GM18507 (cell line): ENCODE measurements around the gene CYP46A1.

Source experiments
- DNase-seq: peaks from one replicate; pipeline ENCODE4 v3.0.0; 2011; ENCODE audit warnings: low read depth; ENCODE audit not compliant: insufficient read length; ENCODE audit errors: extremely low spot score
- FAIRE-seq: peaks from 2 replicates; lab custom pipeline; 2011; peaks lifted over from hg19 to GRCh38; lab: Jason Lieb, UNC

CYP46A1 gene

DNA sequence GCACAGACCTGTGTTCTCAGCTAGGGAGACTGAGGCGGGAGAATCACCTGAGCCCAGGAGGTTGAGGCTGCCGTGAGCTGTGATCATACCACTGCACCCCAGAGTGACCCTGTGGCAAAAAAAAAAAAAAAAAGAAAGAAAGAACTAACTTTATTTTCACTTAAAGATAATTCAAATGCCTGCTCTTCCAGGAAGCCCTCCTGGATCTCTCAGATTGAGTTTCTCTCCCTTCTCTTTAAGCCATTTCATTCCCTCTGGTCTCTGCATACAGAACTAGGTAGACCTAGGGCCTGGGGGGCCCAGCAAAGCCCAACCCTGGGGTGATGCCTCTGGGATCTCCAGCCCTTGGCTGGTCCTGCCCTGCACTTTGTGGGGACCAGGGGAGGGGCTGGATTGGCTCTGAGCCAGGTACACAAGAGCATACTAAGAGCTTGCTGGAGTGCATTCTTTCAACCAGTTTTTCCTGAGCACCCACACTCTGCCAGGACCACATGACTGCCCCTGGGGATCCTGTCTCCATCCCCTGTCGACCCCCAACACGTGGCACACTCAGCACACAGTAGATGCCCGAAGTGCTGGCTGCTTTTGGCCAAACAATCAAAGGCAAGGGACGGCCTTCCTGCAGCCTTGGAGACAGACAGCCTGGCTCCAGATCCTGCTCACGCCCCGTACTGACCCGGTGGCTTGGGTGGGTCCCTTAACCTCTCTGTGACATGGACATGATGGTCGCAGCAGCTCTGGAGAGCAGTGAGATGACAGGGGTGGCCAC is 52.7 kb downstream of the CYP46A1 start:
- DNase-seq (no peak), FAIRE-seq (no peak)

DNA sequence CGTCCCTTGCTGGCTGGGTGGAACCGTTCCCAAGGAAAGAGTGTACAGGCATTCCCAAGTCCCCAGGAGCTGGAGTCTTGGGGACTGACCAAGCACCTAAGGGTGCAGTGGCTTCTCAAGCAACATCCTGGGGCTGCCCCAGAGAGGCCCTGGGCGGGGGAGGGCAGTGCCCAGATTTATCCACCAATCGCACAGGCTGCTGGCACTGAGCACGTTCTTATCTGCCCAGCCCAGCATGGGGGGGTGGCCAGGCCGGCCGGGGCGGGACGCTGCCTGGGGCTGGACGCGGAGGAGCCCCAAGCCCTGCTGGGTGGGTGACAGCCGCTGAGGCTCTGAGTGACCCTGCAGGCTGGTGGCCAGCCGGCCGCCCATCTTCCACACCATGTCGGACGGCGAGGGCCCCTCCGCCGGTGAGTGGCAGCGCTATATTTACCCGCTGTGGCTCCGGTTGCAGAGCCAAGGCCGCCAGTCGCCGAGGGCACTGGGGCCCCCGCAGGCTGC is 53.4 kb downstream of the CYP46A1 start:
- FAIRE-seq (no peak), DNase-seq (no peak)

DNA sequence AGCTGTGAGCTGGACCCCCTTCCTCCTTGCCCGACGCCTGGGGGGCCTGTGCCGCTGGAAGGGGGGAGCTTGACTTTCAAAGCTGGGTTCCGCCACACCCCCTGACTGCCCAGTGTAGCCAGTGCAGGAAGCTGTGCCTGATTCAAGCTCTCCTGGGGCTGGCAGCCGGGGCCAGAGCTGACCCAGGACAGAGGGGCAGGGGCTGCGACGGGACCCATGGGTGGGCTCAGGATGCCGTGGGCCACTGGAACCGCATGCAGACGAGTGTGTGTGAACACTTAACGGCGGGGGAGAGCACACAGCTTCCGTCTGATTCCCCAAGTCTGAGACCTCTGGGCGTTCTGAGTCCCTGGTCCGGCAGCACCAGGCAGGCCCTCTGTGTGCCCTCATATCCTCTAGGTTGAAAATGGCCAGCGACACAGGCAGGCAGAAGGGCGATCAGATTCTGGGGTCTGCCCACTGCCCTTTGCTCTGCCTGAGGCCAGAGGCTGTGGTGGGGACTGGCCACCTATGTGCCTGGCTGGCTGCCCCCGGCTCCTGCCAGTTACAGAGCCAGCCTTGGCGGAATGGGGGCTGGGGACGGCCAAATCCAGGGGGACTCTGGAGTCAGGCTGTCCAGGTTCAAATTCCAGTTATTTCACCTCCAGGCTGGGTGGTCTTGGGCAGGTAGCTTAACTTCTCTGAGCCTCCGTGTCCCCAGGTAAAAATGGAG is 54.0 kb downstream of the CYP46A1 start:
- FAIRE-seq: no peak

DNA sequence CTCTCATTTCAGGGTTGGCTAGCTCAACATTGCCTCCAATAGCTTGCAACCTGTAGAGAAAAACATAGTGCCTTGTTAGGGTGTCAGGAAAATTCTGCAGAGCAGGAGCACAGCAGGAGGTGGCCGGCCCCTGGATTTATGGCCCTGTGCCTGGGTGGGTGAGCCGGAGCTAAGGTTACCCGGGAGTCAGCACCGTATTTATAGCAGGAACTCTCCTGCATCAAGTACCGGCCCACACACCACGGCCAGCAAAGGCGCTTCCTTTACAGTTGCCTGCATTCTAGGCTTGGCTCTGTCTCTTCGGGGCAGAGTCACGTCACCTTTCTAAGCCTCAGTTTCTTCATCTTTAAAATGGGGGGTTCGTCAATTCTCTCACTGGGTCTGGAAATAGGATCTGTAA is 56.3 kb downstream of the CYP46A1 start:
- FAIRE-seq (no peak), DNase-seq (no peak)

More for the DNA sequence above, 54.0 kb downstream of the CYP46A1 start:
- no peak for DNase-seq

DNA sequence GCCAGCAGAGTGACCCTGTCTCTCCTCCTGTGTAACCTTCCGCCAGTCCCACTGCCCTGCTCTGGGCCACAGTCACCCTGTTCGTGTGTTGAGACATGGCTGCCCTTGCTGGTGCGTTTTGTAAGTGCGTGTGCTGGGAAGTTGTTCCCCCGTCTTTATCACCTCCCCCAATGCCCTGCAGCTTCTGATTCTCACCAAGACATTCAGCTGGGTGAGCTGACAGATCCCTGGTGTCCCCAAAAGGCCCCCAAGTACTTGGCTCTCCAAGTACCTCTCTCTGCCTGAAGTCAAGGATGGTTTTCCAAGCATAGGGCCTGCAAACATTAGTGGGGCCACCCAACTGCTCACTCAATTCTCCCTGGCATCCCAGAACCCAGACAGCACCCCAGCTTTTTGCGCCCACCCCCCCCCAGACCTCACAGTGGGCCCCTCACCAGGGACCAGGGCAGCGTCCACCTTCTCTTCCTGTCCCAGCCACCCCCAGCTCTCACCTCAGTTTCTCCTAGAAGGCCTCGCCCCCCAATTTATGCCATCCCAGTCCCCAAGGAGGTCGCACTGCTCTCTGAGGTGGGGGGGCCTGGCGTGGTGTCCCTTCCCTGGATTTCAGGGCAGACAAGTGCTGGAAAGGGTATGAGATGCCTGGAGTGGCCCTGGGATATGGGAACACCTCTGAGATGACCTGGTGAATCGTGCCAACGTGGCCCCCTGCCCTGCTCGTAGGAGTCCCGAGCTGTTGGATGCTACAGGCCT is 57.3 kb downstream of the CYP46A1 start:
- FAIRE-seq (no peak), DNase-seq (no peak)

DNA sequence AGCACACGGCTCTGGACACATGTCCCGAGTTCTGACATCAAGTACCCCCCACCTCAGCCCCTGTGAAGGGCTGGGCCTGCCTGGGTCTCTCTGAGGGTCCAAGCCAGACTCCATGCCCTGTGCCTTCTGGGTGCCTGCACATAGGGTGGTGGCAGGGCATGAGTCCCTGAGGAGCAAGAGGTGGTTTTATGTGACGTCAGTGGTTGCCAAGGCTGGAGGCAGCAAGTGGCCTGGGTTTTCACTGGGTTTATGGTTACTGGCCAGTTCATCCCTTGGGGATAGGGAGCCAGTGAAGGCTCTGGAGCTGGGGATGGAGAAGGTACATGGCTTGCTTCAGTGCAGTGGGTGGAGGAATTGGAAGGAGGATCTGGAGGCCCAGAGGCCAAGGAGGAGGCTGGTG is 58.0 kb downstream of the CYP46A1 start:
- no peak for DNase-seq
- FAIRE-seq: no peak

DNA sequence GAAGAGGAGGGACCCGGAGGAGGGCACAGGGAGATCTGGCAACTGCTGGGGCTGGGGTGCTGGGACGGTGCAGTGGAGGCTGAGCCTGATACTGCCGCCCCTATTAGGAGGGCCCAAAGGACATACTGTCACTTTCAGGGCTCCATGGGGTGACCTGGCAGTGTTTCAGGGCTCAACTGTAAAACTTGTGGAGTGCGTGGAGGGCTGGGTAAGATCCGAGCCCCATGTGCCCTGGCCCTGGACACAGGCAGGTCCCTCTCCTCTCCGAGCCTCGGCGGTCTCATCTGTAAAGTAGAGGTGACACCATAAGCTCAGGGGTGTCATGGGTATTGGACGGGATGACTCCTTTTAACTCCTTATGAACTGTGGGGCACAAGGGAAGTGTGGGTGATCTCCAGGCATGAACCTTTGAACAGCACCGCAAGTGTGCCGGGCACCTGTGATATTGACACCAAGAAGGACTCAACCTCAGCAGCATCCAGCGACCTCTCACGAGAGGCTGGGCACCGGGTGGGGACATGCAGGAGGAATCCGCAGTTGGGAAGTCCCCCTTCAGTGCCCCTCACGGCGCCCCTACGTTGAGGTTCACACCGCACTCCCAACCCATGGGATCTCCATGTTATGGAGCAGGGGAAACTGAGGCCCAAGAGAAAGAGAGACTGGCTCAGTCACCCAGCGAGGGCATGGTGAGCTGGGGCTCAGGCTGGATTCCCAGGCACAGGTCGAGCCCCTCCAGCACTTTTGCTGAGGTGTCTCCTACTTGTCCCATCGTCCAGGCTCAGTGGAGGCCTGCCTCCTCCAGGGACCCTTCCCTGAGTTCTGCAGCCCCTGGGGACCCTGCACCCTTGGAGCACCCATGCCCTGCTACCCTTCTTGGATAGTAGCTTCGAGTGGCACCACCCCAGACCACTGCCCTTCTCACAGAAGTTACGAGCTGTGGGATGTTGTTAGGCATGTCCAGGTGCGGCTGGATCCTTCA is 58.7 kb downstream of the CYP46A1 start:
- DNase-seq (no peak), FAIRE-seq (no peak)

DNA sequence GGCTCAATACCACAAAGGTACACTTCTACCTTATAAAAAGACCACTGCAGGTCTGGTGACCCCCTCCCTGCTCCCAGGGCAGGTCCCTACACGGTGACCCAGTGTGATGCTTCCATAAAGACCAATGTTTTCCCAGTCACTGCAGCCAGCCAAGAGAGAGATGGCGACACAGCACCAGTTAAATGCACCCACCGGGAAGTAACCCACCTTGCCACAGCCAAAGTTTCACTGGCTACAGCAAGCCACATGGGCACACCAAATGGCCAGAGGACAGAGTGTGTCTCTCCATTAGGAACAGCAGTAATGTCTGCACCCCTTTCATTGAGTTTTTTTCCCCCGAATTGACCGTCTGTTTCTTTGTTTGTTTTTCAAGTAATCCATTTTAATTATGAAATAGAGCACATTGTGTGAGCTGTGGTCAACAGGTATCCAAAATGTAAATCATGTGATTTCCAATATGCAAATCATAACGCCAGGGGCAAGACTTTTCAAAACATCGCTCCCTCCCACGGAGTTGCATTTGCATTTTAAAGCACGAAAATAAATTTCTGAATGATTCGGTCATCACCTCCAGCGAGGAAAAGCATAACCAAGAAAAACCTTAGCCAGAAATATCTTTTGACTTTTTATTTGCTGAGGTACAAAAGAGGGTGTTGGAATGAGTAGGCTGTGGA is 60.2 kb downstream of the CYP46A1 start:
- DNase-seq (no peak), FAIRE-seq (no peak)

DNA sequence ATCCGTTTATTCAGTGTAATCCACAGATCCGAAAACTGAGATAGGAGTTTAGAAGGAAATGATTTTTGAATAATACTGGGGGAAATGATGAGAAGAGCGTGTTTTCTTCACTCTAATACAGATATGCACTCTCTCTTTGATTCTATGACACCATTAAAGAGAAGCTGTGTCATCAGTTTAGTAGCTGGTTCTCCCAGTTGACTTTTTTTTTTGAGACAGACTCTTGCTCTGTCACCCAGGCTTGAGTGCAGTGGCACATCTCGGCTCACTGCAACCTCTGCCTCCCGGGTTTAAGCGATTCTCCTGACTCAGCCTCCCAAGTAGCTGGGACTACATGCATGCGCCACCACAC is 60.8 kb downstream of the CYP46A1 start:
- no peak for FAIRE-seq

DNA sequence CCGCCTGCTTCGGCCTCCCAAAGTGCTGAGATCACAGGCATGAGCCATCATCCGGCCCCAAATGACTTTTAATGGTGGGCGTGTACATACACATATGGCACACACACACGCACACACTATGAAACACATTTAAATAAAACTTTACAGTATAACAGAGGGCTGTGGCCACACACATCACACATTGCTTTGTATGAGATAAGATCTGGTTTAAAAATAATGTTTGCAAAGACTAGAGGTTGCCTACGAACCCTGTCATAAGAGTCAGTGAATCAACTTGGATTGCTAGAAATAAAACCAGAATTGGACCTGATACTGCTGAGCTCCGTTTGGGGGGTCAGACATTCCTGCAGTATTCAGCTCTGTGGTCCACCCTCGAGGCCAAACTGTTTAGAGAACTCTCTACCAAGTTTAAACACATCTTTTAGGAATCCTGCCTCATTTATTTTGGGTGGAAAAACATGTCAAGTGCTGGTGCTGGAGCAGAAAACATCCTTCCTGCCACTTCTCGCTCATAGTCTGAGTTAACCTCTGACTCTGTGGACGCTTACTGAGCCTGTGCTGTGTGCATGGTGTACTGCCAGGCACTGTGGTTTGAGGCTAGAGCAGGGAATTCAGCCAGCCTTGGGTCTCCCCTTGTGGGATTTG is 61.3 kb downstream of the CYP46A1 start:
- DNase-seq: no peak
- no peak for FAIRE-seq

More for the DNA sequence above, 60.8 kb downstream of the CYP46A1 start:
- DNase-seq: no peak

DNA sequence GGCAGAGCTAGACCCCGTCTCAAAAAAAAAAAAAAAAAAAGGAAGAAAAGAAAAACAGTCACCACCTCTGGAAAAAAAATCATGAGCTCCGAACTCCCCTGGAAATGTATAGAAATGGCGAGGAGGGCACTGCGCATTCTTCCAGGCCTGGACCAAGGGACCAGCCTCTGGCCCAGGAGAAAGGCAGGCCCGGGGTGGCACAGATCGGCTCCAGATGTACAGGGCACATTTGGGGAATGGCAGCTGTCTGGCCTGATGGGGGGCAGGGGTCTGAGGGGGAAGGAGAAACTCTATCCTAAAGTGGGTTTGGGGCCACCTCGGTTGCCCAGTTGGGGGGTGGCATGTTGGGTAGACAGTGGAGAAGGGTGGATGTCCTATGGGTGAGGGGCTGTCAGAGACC is 63.1 kb downstream of the CYP46A1 start:
- no peak for DNase-seq
- FAIRE-seq: no peak

DNA sequence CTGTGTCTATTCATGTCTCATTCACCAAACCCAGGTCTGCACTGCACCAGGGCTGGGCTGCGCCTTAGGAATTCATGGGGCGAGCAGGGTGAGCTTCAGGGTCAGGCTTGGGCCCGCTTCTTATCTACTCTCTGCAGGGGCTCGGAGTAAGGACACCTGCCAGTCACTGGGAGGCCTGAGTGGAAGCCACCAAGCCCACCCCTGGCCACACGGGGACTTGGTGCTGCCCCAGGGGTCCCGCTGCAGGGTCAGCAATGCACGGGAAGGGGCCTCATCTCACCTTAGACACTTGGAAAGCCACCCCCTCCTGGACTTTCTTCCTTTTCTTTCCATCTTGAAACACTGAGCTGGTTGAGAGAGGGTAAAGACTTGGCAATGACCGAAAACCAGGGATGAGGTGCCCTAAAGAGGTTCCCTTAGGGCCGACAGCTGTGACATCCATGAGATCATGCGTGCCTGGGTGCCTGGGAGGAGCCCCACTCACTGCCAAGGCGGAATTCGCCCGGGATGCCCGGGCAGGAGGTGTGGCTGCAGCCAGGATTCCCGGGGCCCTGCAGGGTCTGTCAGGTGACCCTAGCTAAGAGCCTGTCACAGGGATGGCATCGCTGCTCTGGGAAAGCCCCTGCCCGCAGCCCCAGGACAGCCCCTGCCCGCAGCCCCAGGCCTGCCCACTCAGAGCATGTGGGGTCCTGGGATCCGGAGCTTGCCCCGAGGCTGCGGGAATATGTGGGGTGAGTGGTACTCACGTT is 63.7 kb downstream of the CYP46A1 start:
- FAIRE-seq (no peak), DNase-seq (no peak)

DNA sequence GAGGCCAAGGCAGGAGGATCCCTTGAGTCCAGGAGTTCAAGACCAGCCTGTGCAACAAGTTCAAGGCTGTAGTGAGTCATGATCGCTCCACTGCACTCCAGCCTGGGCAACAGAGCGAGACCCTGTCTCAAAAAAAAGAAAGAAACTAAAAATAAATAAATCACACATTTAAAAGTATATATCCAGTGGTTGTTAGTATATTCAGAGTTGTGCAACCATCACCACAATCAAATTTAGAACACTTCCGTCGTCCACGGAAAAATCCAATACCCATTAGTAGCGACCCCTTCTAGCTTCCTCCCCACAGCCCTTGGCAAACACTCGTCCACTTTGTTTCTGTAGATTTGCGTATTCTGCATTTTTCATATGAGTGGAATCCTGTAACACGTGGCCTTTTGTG is 64.4 kb downstream of the CYP46A1 start:
- FAIRE-seq (no peak), DNase-seq (no peak)

DNA sequence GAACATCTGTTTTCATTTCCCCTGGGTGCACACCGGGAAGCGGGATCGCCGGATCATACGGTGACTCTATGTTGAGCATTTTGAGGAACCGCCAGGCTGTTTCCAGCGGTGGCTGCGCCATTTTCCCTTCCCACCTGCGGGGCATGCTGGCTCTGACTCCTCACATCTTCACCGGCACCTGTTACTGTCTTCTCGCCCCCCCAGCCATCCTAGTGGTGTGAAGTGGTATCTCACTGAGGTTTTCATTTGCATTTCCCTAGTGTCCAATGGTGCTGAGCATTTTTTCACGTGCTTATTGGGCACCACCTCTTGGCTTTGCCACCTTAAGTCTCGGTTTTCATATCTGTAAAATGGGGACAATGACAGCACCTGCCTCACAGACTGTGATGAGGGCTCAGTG is 65.0 kb downstream of the CYP46A1 start:
- no peak for DNase-seq

DNA sequence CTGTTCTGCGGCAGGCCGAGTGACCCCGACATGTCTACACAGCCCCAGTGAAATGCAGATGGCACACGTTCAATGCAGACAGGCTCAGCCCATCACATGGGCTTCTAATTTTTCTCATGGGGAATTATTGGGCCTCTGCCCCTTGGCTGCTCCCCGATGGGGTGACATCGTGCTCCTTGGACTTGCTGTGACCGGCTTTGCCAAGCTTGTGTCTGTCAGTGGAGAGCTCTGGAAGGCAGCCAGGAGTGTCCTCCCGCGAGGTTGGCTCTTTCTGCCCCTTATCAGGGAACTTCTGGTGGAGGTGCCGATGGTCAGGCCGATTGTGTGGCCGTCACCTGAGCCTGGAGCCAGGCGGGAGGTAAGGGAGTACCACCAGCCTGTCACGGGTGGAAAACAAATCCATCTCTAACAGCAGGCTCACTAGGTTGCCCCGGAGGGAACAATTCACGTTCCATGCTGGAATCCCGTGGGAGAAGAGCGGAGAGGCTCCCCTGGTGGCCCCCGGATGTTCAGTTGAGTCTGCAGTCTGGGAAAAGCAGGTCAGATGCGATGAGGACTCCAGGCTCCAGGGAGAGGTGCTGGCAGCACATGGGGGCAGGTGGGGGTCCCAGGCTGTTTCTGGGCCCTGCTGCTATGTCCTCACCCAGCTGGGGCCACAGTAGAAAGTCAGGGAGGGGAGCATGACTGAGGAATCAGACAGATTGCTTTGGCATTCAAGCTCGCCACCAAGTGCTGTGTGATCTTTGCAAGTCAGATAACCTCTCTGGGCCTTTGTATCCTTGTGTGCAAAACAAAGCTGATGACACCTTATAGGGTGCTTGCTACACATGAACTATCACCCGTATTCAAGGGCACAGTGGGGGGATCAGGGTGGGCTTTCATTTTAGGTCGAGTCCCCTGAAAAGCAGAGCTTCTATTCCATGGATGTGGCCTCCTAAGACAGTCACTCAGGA is 65.9 kb downstream of the CYP46A1 start:
- DNase-seq (no peak), FAIRE-seq (no peak)

More for the DNA sequence above, 65.0 kb downstream of the CYP46A1 start:
- no peak for FAIRE-seq

DNA sequence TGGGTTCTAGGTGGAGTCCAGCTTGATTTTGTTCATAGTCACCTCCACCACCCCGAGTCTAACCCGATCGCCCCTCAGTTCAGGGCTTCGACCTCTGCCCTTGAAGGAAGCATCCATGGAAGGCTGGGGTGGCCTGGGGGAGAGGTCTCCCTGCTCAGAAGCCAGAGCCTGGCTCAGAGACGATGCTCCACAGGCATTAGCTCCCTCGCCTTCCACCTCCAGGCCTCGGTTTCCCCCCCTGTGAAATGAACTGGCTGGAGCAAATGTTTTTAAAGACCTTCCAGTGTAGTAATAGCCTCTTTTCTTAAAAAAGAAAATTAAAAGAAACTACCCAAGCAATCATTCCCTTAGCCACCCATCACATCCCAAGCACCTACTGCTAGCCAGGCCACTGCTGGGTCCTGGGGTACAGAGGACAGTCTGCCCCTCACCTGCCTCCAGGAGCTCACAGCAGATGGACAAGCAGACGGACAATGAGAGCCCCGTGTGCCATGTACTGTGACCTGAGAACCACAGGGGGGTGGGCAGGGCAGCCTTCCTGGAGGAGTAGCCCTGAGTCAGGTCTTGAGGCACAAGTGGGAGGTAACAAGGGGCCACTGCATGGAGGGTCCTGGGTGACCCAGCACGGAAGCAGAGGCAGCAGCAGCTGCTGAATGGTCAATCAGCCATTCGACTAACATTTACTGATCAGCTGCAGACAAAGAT is 66.8 kb downstream of the CYP46A1 start:
- DNase-seq (no peak), FAIRE-seq (no peak)
